ENCODE measurements around the gene CTNND2. TPM values are rescaled to one million over a fixed set of nuclear protein-coding genes. Genes with fewer than 3 reads are reported as not detected.

The CTNND2 gene
- total and polyA plus RNA-seq, 10 of the 15 experiments (the other 5 are each of a cell fraction or from before 2014, with no cell fraction given) = 0.02 to 0.16 (median 0.04) TPM; not detected in 7

GRCh38 chr5:11467588-11467987 is 436.7 kb downstream of the CTNND2 start:
- Histone ChIP-seq H4K20me1 (ENCODE audit: control insufficient read depth, insufficient read depth) (no peaks in the 10 kb centered on the region), H3K79me2 (ENCODE audit: control insufficient read depth, insufficient read depth, low read length) (no peaks in the 10 kb centered on the region), H2AFZ (ENCODE audit: control insufficient read depth, low read depth, low read length) (no peak overlapping the region), H3K4me2 (ENCODE audit: control insufficient read depth, insufficient read depth) (no peak overlapping the region), H3K27ac (ENCODE audit: control insufficient read depth, insufficient read depth) (no peak overlapping the region), H3K27me3 (replicated peaks in 1 of 2; ENCODE audit: control insufficient read depth in 2 of 2, insufficient read depth in 2 of 2, low read length in 1 of 2) (no peaks in the 10 kb centered on the region), H3K36me3 (ENCODE audit: control insufficient read depth in 2 of 2, insufficient read depth in 2 of 2, low read length in 1 of 2) (no peaks in the 10 kb centered on the region), H3K4me3 (no peak overlapping the region), H3K9me3 (replicated peaks; ENCODE audit: control insufficient read depth, insufficient read depth, low read length) (no peaks in the 10 kb centered on the region), H3K4me1 (ENCODE audit: control insufficient read depth, insufficient read depth, low read length) (no peaks in the 10 kb centered on the region), H3K9ac (ENCODE audit: control insufficient read depth, insufficient read depth, low read length) (no peak overlapping the region)
- DNase-seq (ENCODE audit: low read depth, low spot score) = no peak
- in situ Hi-C loops (cut with MboI) (no loop called here), intact Hi-C loops (cut with micrococcal nuclease; ENCODE audit: unreplicated experiment) (no loop called here)
- POLR2A ChIA-PET = no interaction called here
- TF ChIP-seq MTA3 (IDR thresholded peaks at IDR 0.05; ENCODE audit: borderline replicate concordance, low read length) = no peak
- 0% methylated on average over 2 of the region's 2 CpGs for WGBS (ENCODE audit: insufficient coverage, insufficient replicate concordance, low lambda C conversion rate, missing lambda C conversion rate)
- FAIRE-seq = no peak
- SMC1A ChIA-PET (ENCODE audit: uncharacterized antibody, unreplicated experiment) = no interaction called here
- CTCF ChIA-PET = no interaction called here
- RAD21 ChIA-PET (ENCODE audit: unreplicated experiment) = no interaction called here
- no peak for ATAC-seq
- BruUV-seq (replicated peaks) = no TSS peak

GRCh38 chr5:11459716-11460115 is 444.5 kb downstream of the CTNND2 start:
- Histone ChIP-seq H3K9me3 (replicated peaks; ENCODE audit: control insufficient read depth, insufficient read depth, low read length) (no peaks in the 10 kb centered on the region), H3K79me2 (ENCODE audit: control insufficient read depth, insufficient read depth, low read length) (no peaks in the 10 kb centered on the region), H3K27me3 (replicated peaks in 1 of 2; ENCODE audit: control insufficient read depth in 2 of 2, insufficient read depth in 2 of 2, low read length in 1 of 2) (no peaks in the 10 kb centered on the region), H3K9ac (ENCODE audit: control insufficient read depth, insufficient read depth, low read length) (no peak overlapping the region), H2AFZ (ENCODE audit: control insufficient read depth, low read depth, low read length) (no peak overlapping the region), H3K36me3 (ENCODE audit: control insufficient read depth in 2 of 2, insufficient read depth in 2 of 2, low read length in 1 of 2) (no peaks in the 10 kb centered on the region), H3K4me3 (no peak overlapping the region), H3K27ac (ENCODE audit: control insufficient read depth, insufficient read depth) (no peak overlapping the region), H4K20me1 (ENCODE audit: control insufficient read depth, insufficient read depth) (no peaks in the 10 kb centered on the region), H3K4me2 (ENCODE audit: control insufficient read depth, insufficient read depth) (no peak overlapping the region), H3K4me1 (ENCODE audit: control insufficient read depth, insufficient read depth, low read length) (no peaks in the 10 kb centered on the region)
- in situ Hi-C loops (cut with MboI) = no loop called here
- RAD21 ChIA-PET (ENCODE audit: unreplicated experiment) = no interaction called here
- POLR2A ChIA-PET = no interaction called here
- intact Hi-C loops (cut with micrococcal nuclease; ENCODE audit: unreplicated experiment) = no loop called here
- SMC1A ChIA-PET (ENCODE audit: uncharacterized antibody, unreplicated experiment) = no interaction called here
- CTCF ChIA-PET = no interaction called here
- DNase-seq (ENCODE audit: low read depth, low spot score) (no peak), ATAC-seq (no peak), FAIRE-seq (no peak)
- no TSS peak for BruUV-seq (replicated peaks)
- 9% methylated on average over 2 of the region's 2 CpGs for WGBS (ENCODE audit: insufficient coverage, insufficient replicate concordance, low lambda C conversion rate, missing lambda C conversion rate)
- TF ChIP-seq SMAD1 (IDR thresholded peaks at IDR 0.05; ENCODE audit: low read depth, partially characterized antibody) = no peak
- no peak for TF ChIP-seq SUPT20H (IDR thresholded peaks at IDR 0.05; ENCODE audit: borderline replicate concordance, control insufficient read depth, low read depth, low read length)
- no peak for TF ChIP-seq E2F4 (IDR thresholded peaks at IDR 0.05; ENCODE audit: low read depth, low read length)
- TF ChIP-seq CTCF (IDR thresholded peaks at IDR 0.05 in 2 of 3, conservative IDR thresholded peaks at IDR 0.05 in 1 of 3; ENCODE audit: control insufficient read depth in 2 of 3, extremely low read depth in 1 of 3, insufficient read depth in 1 of 3, low read depth in 3 of 3, low read length in 3 of 3) = no peak
- TF ChIP-seq EZH2 (IDR thresholded peaks at IDR 0.05; ENCODE audit: borderline replicate concordance, control insufficient read depth, low read depth, low read length) = no peak
- TF ChIP-seq SPI1 (IDR thresholded peaks at IDR 0.05; ENCODE audit: borderline replicate concordance, insufficient read depth, low read depth, low read length) = no peak
- TF ChIP-seq CBFB (IDR thresholded peaks at IDR 0.05; ENCODE audit: low read depth) = no peak
- TF ChIP-seq IRF3 (IDR thresholded peaks at IDR 0.05) = no peak
- TF ChIP-seq RELB (IDR thresholded peaks at IDR 0.05; ENCODE audit: low read depth) = no peak
- TF ChIP-seq SMARCA5 (IDR thresholded peaks at IDR 0.05) = no peak

Data from GM12878 (cell line).